Neuronal stem cell (in vitro differentiated cells): ENCODE results near the gene IPO4.
A peak's percentile ranks its signal among the peaks of the same experiment; 100 is the strongest.

Experiments used
- DNase-seq: peaks from one replicate; pipeline ENCODE4 v3.0.0-alpha.2; 2013; ENCODE audit warnings: low spot score
- H2AFZ ChIP-seq: one replicate; pipeline ENCODE4 v1.6.1; 2013; ENCODE audit warnings: mild to moderate bottlenecking, low read length, inconsistent platforms
- H2AK5ac ChIP-seq: 2 replicates; pipeline ENCODE4 v1.6.1; 2013; ENCODE audit warnings: low read depth, mild to moderate bottlenecking, inconsistent platforms, low read length, moderate library complexity, mixed read lengths
- H2BK120ac ChIP-seq: 2 replicates; pipeline ENCODE4 v1.6.1; 2013; ENCODE audit warnings: low read depth, mild to moderate bottlenecking, inconsistent platforms, low read length, moderate library complexity, mixed read lengths
- H2BK12ac ChIP-seq: one replicate; pipeline ENCODE4 v1.6.1; 2013; ENCODE audit warnings: low read length, inconsistent platforms
- H2BK15ac ChIP-seq: 2 replicates; pipeline ENCODE4 v1.6.1; 2013; ENCODE audit warnings: mild to moderate bottlenecking, low read length, inconsistent platforms, mixed read lengths
- H2BK5ac ChIP-seq: one replicate; pipeline ENCODE4 v1.6.1; 2013; ENCODE audit warnings: inconsistent platforms, mild to moderate bottlenecking, low read length, moderate library complexity
- H3K14ac ChIP-seq: one replicate; pipeline ENCODE4 v1.6.1; 2013; ENCODE audit warnings: low read length, inconsistent platforms
- H3K18ac ChIP-seq: 2 replicates; pipeline ENCODE4 v1.6.1; 2013; ENCODE audit warnings: low read length, inconsistent platforms
- H3K23ac ChIP-seq: 2 replicates; pipeline ENCODE4 v1.6.1; 2013; ENCODE audit warnings: low read depth, mild to moderate bottlenecking, mixed read lengths, low read length, inconsistent platforms; ENCODE audit not compliant: poor library complexity
- H3K27ac ChIP-seq: replicated peaks from 3 replicates; pipeline ENCODE4 v1.5.1; 2013; ENCODE audit warnings: low read length, inconsistent platforms
- H3K27me3 ChIP-seq, 3 experiments: 2 replicates each; pipeline ENCODE4 v1.6.1; 2013; ENCODE audit warnings: low read length in 3 of 3, mild to moderate bottlenecking in 2 of 3, inconsistent platforms in 1 of 3, low read depth in 1 of 3, mixed read lengths in 1 of 3, moderate library complexity in 1 of 3; ENCODE audit not compliant: control insufficient read depth in 3 of 3, insufficient read depth in 3 of 3
- H3K36me3 ChIP-seq, 2 donors: replicated peaks in 1 of 2; 2 replicates each; pipeline ENCODE4 v1.6.1; 2013; ENCODE audit warnings: low read length in 2 of 2; ENCODE audit not compliant: control insufficient read depth in 2 of 2, insufficient read depth in 2 of 2
- H3K4ac ChIP-seq: 2 replicates; pipeline ENCODE4 v1.6.1; 2013; ENCODE audit warnings: inconsistent platforms, mild to moderate bottlenecking, low read length, moderate library complexity
- H3K4me1 ChIP-seq, 2 donors: 1 replicate in 1 of 2; 2 replicates in 1 of 2; pipeline ENCODE4 v1.6.1; 2013; ENCODE audit warnings: low read length in 2 of 2, low read depth in 1 of 2; ENCODE audit not compliant: control insufficient read depth in 2 of 2, insufficient read depth in 1 of 2
- H3K4me2 ChIP-seq: one replicate; pipeline ENCODE4 v1.6.1; 2013; ENCODE audit warnings: mild to moderate bottlenecking, low read length, inconsistent platforms; ENCODE audit not compliant: insufficient read depth, poor library complexity, severe bottlenecking
- H3K4me3 ChIP-seq, 2 donors: 2 replicates each; pipeline ENCODE4 v1.5.1; 2013; ENCODE audit warnings: low read length in 2 of 2, mild to moderate bottlenecking in 2 of 2, inconsistent platforms in 1 of 2, moderate library complexity in 1 of 2
- H3K79me1 ChIP-seq: one replicate; pipeline ENCODE4 v1.6.1; 2013; ENCODE audit warnings: low read depth, mild to moderate bottlenecking, inconsistent platforms, low read length, moderate library complexity
- H3K9ac ChIP-seq: one replicate; pipeline ENCODE4 v1.6.1; 2013; ENCODE audit warnings: mild to moderate bottlenecking, low read depth, low read length, inconsistent platforms; ENCODE audit not compliant: poor library complexity
- H3K9me3 ChIP-seq, 2 donors: replicated peaks in 1 of 2; 2 replicates each; pipeline versions ENCODE3 to v1.6.1; 2013; ENCODE audit warnings: low read length in 2 of 2, mild to moderate bottlenecking in 2 of 2, inconsistent platforms in 1 of 2, low read depth in 1 of 2, mixed read lengths in 1 of 2, moderate library complexity in 1 of 2; ENCODE audit not compliant: control insufficient read depth in 2 of 2, insufficient read depth in 1 of 2
- H4K8ac ChIP-seq: one replicate; pipeline ENCODE4 v1.6.1; 2013; ENCODE audit warnings: low read depth, mild to moderate bottlenecking, inconsistent platforms, low read length, moderate library complexity
- H4K91ac ChIP-seq: one replicate; pipeline ENCODE4 v1.6.1; 2013; ENCODE audit warnings: low read length, low read depth, mild to moderate bottlenecking, inconsistent platforms; ENCODE audit not compliant: poor library complexity
- WGBS, 2 donors: extraction: QIAGEN DNeasy Blood & Tissue Kit; methylation state at CpG; one replicate each; pipeline ENCODE4 v1.1.7; 2013; ENCODE audit warnings: missing lambda C conversion rate in 2 of 2, mixed read lengths in 1 of 2; ENCODE audit not compliant: insufficient read length in 2 of 2, insufficient replicate concordance in 1 of 2; ENCODE audit errors: extremely low coverage in 2 of 2; 5-methylcytosine and 5-hydroxymethylcytosine counted together

The IPO4 gene

DNA sequence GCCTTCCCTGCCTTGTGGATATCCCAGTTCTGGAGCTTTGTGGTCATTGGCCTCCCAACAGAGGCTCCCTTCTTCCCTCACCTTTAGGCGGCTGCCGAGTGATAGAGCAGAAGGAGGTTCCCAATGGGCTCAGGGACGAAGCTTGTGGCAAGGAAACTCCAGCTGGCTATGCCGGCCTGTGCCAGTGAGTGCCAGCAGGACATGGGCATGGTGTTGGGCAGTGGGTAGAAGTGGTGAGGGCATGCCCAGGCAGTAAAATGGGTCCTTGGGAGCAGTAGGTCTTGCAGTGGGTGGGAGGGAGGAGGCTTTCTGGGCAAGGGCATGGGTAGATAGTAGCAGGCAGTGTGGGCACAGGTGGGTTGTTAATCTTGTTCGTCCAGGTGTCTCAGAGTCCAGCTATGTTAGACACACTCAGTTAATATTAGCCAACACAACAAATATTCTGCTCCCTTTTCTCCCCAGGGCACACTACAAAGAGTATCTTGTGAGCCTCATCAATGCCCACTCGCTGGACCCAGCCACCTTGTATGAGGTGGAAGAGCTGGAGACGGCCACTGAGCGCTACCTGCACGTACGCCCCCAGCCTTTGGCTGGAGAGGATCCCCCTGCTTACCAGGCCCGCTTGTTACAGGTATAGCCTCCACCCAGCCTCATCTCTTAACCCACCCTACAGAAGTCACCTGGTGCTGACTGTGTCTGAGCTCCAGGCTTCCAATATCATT lies 28.7 kb downstream of the IPO4 start:
- Histone ChIP-seq H3K4me3 (peak overlapping the region in 1 of 2 donors; percentile 13), H2BK15ac (no peak overlapping the region), H2BK5ac (no peak overlapping the region), H2BK120ac (no peak overlapping the region), H3K79me1 (no peaks in the 10 kb centered on the region), H3K9me3 (no peaks in the 10 kb centered on the region), H4K91ac (no peak overlapping the region), H3K18ac (no peak overlapping the region), H3K23ac (no peak overlapping the region), H3K27me3 (no peaks in the 10 kb centered on the region), H3K14ac (no peak overlapping the region), H3K4me2 (no peak overlapping the region), H2BK12ac (no peak overlapping the region), H3K4ac (no peak overlapping the region), H2AK5ac (no peak overlapping the region), H3K4me1 (peaks cover 7 to 13% of the 10 kb centered on the region in 2 donors), H3K9ac (no peak overlapping the region), H3K36me3 (peaks cover 43 to 73% of the 10 kb centered on the region in 2 donors), H4K8ac (no peak overlapping the region), H3K27ac (no peak overlapping the region), H2AFZ (no peak overlapping the region)
- no CpG with 5 or more reads among the region's 11 CpGs for WGBS, 2 donors
- no peak for DNase-seq

DNA sequence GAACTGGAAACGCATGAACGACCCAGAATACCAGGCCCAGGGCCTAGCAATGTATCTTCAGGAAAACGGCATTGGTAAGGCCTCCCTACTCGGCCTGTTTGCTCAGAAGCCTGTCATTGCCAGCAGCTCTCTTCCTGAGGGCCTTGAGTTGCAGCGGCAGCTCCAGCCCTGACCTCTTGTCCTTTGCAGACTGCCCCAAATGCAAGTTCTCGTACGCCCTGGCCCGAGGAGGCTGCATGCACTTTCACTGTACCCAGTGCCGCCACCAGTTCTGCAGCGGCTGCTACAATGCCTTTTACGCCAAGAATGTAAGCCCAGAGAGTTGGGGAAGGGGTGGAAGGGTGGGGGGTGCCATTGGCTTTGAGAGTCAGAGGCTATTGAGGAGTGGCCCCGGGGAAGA lies 31.3 kb downstream of the IPO4 start:
- Histone ChIP-seq H3K4me1 (peaks cover 7 to 13% of the 10 kb centered on the region in 2 donors), H3K14ac (no peak overlapping the region), H3K4me2 (no peak overlapping the region), H2BK120ac (no peak overlapping the region), H2BK15ac (no peak overlapping the region), H3K23ac (no peak overlapping the region), H3K27ac (no peak overlapping the region), H4K8ac (no peak overlapping the region), H2BK5ac (no peak overlapping the region), H3K4me3 (no peak overlapping the region), H2AFZ (no peak overlapping the region), H3K9me3 (no peaks in the 10 kb centered on the region), H3K4ac (no peak overlapping the region), H3K36me3 (peaks cover 42 to 70% of the 10 kb centered on the region in 2 donors), H3K79me1 (no peaks in the 10 kb centered on the region), H3K27me3 (no peaks in the 10 kb centered on the region), H2BK12ac (no peak overlapping the region), H3K9ac (no peak overlapping the region), H4K91ac (no peak overlapping the region), H2AK5ac (no peak overlapping the region), H3K18ac (no peak overlapping the region)
- DNase-seq: no peak
- WGBS, 2 donors: no CpG with 5 or more reads among the region's 12 CpGs

DNA sequence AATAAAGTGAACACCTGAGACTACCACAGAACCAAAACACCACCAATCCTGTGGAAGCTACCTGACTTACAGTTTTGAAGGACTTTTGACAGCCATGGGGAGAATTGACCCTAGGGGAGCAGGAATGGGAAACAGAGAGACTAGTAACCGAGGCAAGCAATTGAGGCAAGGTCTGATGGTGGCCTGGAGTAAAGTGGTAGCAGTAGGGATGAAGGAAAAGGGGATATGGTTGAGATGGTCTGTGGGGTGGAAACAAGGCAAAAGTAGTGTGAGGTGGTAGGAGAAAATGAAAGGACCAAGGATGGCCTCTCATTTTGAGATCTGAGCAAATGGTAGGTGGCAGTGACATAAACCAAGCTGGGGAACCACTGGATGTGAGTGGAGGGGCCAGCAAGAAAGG lies 31.8 kb downstream of the IPO4 start:
- Histone ChIP-seq H2AFZ (no peak overlapping the region), H3K9ac (no peak overlapping the region), H4K8ac (no peak overlapping the region), H3K4me3 (no peak overlapping the region), H3K79me1 (no peaks in the 10 kb centered on the region), H2BK15ac (no peak overlapping the region), H3K4me1 (peaks cover 7 to 9% of the 10 kb centered on the region in 2 donors), H3K36me3 (peaks cover 41 to 74% of the 10 kb centered on the region in 2 donors), H3K14ac (no peak overlapping the region), H3K18ac (no peak overlapping the region), H2AK5ac (no peak overlapping the region), H3K4me2 (no peak overlapping the region), H3K4ac (no peak overlapping the region), H4K91ac (no peak overlapping the region), H2BK120ac (no peak overlapping the region), H3K23ac (no peak overlapping the region), H3K27me3 (no peaks in the 10 kb centered on the region), H3K9me3 (no peaks in the 10 kb centered on the region), H2BK5ac (no peak overlapping the region), H2BK12ac (no peak overlapping the region), H3K27ac (no peak overlapping the region)
- no peak for DNase-seq
- no CpG with 5 or more reads among the region's 1 CpG for WGBS, 2 donors

DNA sequence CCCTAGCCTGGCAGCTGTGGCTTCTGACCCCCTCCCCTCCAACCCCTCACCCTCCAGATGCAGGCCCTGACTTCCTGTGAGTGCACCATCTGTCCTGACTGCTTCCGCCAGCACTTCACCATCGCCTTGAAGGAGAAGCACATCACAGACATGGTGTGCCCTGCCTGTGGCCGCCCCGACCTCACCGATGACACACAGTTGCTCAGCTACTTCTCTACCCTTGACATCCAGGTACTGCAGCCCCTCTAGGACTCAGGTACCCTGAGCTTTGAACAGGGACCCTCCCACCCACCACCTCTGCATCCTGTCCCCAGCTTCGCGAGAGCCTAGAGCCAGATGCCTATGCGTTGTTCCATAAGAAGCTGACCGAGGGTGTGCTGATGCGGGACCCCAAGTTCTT lies 33.5 kb downstream of the IPO4 start:
- Histone ChIP-seq H2BK5ac (no peak overlapping the region), H3K4me2 (no peak overlapping the region), H3K23ac (no peak overlapping the region), H3K4me3 (no peak overlapping the region), H4K91ac (no peak overlapping the region), H2BK120ac (no peak overlapping the region), H3K36me3 (peaks cover 53 to 84% of the 10 kb centered on the region in 2 donors), H2AFZ (no peak overlapping the region), H3K18ac (no peak overlapping the region), H3K27ac (no peak overlapping the region), H3K4ac (no peak overlapping the region), H3K9ac (peak overlapping the region; percentile 79), H2BK15ac (no peak overlapping the region), H3K79me1 (peaks cover 2% of the 10 kb centered on the region), H3K27me3 (no peaks in the 10 kb centered on the region), H3K14ac (no peak overlapping the region), H3K9me3 (no peaks in the 10 kb centered on the region), H4K8ac (no peak overlapping the region), H2AK5ac (no peak overlapping the region), H2BK12ac (no peak overlapping the region), H3K4me1 (no peaks in the 10 kb centered on the region)
- no CpG with 5 or more reads among the region's 10 CpGs for WGBS, 2 donors
- no peak for DNase-seq
